ENCODE results near the gene PSTPIP1. TPM values are rescaled to one million over a fixed set of nuclear protein-coding genes. Genes with fewer than 3 reads are reported as not detected.

The PSTPIP1 gene
- polyA plus RNA-seq, 4 donors, result 0.59 to 2.4 (median 1.3) TPM

DNA sequence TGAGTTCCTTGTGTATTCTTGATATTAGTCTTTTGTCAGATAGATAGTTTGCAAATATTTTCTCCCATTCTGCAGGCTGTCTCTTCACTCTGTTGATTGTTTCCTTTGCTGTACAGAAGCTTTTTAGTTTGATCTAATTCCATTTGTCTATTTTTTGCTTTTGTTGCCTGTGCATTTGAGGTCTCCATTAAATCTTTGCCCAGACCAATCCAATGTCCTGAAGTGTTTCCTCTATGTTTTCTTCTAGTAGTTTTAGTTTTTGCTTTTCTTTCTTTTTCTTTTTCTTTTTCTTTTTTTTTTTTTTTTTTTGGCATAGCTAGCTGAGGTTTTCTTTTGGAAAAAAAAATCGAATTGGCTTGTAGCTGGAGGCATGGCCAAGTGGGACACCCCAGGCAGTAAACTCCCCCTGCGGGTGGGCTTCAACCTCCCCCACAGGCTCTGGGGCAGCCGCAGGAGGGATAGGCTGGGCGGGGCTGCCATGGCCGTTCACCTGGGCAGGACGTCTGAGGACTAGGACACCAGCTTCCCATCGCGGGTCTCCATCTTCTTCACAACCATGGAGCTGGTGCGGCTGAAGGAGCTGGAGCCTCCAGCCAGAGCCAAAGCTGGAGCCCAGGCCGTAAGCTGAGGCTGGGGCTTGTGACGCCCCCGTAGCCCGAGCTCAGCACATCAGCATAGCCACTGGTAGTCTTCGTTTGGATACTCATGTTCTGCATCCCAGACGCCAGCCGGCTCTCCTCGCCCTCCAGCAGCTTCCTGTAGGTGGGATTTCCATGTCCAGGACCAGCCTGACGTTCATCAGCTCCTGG lies 16.2 kb upstream of the PSTPIP1 start:
- no peak for DNase-seq (ENCODE audit: low read depth in 4 of 4, low spot score in 2 of 4)

DNA sequence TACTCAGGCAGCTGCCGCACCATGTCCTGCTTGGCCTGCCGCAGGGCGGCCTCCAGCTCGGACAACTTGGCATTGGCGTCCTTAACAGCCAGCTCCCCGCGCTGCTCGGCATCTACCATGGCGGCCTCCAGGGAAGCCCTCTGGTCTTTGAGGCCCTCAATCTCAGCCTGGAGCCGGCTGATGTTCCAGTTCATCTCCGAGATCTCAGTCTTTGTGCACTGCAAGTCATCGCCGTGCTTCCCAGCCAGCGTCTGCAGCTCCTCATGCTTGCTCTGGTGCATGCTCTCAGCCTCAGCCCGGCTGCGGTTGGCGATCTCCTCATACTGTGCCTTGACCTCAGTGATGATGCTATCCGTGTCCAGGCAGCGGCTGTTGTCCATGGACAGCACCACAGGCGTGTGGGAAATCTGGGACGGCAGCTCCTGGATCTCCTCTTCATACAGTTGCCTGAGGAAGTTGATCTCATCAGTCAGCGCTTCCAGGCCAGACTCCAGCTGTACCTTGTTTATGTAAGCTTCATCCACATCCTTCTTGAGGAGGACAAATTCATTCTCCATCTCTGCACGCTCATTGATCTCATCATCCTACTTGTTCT lies 15.5 kb upstream of the PSTPIP1 start:
- no peak for DNase-seq (ENCODE audit: low read depth in 4 of 4, low spot score in 2 of 4)

DNA sequence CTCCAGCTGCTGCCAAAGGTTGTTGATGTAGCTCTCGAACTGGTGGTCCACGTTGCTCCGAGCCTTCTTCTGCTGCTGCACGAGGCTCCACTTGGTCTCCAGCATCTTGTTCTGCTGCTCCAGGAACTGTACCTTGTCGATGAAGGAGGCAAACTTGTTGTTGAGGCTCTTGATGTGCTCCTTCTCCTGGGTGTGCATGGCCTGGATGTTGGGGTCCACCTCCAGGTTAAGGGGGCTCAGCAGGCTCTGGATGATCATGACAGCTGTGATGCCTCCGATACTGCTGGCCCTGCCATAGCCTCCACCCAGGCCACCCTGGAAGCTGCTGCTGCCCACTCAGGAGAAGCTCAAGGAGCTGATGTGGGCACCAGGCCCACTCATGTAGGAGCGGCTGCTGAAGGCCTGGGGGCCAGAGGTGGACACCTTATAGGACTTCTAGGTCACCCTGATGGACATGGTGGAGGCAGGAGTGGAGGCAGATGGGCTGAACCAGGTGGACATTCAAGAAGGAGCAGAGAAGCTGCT lies 14.9 kb upstream of the PSTPIP1 start:
- DNase-seq (ENCODE audit: low read depth in 4 of 4, low spot score in 2 of 4), result no peak

DNA sequence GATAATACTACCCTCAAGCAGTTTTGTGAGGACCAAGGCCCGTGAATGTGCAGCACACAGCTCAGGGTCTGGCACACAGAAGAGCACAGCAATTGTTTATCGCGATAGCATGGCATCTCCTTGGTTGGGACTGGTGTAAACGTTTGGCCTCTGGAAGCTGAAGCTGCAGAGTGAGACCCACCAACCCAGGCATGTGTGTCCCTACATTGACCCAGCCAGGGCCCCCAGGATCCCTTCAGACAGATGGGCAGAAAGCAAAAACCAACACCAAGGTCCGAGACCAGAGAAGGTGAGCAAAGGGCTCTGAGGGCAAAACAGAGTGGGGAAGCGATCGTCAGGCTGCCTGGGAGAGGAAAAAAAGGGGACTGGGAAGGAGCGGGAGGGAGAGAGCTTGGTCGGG lies 12.6 kb upstream of the PSTPIP1 start:
- DNase-seq (ENCODE audit: low read depth in 4 of 4, low spot score in 2 of 4), result no peak

DNA sequence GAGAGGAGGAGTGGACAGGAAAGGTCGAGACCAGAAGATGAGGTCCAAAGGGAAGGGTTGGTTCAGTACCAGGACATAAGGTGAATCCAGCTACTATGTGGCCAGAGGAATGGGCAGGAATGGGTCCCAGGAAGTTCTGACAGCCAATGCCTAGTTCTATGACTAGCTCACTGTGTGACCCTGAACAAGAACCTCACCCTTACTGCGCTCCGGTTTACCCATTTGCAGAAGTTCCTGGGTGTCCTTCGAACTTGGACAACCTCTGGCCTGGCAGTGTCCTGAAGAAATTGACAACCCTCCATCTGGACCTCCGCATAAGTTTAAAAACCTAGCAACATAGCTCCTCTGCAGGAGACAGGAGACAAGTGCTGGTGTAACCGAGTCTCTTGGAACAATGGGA lies 12.2 kb upstream of the PSTPIP1 start:
- DNase-seq (ENCODE audit: low read depth in 4 of 4, low spot score in 2 of 4), result no peak

DNA sequence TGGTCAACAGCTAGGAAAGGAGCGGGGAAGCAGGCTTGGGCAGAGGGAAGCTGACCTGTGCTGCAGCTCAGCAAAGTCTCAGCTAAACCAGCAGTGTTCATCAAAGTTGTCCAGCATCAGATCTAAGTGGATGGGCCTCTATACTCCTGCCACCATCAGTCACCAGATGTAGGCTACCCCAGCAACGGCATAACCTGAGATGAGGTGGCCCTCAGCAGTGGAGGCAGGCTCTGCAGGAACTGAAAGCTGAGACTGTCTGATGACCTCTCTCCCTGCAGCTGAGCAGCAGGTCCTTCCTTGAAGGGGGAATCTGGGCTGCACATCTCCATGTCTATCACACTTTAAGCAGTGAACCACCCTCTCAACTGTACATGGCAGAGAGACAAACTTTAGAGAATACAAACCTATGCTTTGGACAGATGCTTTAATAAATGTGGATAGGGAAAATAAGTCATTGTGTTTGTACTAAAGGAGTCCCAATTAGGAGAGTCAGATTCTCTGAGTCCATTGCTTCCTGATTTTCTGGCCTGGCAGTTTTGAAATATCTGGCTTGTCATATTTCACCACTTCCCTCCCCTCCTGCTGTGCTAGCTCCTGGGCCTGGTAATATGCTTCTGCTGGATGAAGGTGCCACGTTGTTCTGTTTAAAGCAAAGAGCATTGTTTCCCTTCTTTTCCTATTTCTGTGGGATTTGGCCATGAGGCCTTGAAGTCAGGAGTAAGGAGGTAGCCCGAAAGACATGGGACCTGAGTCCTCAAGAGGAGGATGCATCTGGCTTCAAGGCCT lies 11.1 kb upstream of the PSTPIP1 start:
- DNase-seq (ENCODE audit: low read depth in 4 of 4, low spot score in 2 of 4), result no peak

DNA sequence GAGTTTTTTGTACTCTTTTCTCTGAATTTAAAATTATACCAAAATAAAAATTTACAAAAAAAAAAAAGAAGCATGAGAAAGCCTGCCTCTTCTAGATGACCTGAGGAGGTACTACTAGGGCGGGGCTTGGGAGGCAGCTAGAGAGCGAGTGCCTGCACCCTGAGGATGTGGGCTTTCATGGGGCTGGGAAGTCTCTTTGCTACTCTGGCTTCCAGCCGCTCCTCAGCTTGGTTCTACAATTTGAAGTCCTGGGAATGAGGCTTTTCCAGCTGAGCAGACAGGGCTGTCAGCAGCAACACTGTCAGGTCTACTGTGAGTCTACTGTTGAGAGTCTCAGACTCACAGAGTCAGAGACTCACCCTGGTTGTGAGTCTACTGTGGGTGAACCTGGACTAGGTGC lies 8.2 kb upstream of the PSTPIP1 start:
- DNase-seq (ENCODE audit: low read depth in 4 of 4, low spot score in 2 of 4), result no peak

DNA sequence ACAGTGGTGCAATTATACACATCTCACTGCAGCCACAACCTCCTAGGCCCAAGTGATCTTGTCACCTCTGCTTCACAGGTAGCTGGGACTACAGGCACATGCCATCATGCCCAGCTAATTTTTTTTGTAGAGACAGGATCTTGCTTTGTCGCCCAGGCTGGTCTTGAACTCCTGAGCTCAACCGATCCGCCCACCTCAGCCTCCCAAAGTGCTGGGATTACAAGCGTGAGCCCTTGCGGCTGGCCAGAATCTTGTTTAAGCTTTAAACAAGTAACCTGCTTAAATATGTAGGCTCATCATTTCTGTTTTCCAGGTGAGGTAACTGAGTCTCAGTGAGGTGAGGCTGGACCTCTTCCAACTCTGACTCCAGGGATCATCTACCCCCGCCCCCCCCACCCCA lies 7.7 kb upstream of the PSTPIP1 start:
- DNase-seq (ENCODE audit: low read depth in 4 of 4, low spot score in 2 of 4), result no peak

DNA sequence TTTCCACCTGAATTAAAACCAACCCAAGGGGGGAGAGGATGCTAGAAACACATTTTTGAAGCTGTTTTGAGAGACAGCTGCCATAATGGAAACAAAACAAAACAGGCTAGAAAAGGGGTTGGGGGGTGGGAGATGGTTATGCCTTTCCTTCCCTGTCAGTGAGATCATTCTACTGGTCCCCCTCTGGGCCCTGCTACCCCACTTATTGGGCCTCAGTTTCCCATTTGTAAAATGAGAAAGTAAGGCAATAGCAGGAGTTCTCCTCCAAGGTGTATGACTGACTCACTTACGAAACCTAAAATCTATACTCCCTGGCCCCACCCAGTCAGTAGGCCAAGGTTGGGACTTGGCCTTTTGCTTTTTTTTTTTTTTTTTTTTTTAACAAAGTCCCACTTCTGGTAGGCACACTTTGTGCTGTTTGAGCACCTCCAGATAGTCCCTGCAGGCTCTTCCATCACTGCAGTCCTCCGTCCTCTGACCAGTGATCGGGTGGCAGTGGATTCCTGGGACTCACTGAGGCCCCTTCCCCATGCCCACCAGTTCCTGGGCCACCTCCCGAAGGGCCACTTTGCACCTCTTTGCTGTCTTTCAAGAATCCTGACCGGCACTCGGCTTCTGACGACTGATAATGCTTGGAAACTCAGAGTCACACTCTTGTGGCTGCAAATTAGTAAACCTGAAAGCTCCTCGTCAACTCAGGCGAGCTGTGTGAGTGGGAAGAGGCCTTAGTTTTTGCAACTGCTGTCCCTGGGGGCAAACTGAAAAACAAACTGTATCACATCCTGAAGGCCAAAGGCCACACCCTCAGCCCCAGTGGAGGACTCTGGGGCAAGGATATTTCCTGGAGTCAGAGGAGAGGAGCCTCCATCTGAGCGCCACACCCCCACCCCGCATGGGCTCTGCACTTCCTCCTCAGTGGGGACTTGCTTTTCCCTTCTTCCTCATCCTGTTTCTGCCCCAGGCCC lies 6.7 kb upstream of the PSTPIP1 start:
- no peak for DNase-seq (ENCODE audit: low read depth in 4 of 4, low spot score in 2 of 4)

DNA sequence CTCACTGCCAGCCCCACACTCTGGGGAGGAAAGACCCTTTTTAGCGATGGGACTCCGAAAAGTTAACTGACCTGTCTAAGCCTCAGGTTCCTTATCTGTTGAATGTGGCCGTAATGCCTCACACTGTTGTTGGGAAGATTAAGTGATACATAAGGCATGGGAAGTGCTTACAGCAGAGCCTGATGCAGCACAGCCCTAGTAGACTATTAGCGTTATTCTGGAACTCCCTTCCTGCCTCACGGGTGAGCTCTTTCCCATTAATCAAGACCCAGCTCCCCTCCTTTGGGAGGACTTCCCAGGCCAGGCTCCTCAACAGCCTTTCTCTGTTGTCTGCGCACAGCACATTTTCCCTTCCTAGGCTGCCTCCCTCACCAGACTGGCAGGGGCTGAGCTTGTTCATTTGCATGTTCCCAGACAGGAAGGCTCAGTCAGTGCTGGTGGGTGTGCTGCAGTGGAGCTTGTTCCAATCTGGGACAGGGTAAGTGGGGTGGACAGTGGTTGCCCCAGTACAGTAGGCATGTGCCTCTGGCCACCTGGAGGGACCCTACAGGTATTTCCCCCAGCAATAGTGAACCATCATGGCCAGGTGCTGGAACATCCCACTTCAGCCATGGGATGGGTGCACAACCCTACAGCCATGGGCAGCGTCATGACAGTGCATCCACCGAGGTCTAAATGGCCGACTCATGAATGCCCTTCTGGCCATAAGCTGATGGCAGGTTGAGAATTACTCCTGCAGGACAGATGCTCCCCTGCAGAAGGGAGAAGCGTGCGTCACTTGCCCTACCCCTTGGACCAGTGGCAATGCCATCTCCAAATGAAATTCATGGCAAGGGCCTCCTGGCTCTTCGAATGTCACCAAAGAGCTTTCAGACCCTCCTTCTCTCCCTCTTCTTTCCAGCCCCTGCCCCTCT lies 5.8 kb upstream of the PSTPIP1 start:
- no peak for DNase-seq (ENCODE audit: low read depth in 4 of 4, low spot score in 2 of 4)

DNA sequence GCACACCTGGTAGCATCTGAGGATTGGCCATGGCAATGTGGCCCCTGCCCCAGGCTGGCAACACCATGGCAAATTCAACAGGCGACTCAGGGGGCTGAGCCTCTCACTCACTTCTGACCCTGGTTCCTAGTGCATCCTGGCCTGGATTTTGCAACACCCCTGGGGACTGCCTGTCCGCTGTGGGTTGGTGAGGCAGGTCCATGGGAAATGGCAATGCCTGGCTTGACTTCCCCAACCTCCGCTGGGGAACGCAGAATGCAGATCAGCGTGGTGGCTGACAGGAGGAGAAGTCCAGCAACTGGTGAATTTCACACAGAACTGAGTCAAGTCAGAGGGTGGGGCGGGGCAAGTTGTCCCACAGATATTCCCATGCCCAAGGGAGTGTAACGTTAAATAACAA lies 3.9 kb upstream of the PSTPIP1 start:
- DNase-seq (ENCODE audit: low read depth in 4 of 4, low spot score in 2 of 4), result no peak

DNA sequence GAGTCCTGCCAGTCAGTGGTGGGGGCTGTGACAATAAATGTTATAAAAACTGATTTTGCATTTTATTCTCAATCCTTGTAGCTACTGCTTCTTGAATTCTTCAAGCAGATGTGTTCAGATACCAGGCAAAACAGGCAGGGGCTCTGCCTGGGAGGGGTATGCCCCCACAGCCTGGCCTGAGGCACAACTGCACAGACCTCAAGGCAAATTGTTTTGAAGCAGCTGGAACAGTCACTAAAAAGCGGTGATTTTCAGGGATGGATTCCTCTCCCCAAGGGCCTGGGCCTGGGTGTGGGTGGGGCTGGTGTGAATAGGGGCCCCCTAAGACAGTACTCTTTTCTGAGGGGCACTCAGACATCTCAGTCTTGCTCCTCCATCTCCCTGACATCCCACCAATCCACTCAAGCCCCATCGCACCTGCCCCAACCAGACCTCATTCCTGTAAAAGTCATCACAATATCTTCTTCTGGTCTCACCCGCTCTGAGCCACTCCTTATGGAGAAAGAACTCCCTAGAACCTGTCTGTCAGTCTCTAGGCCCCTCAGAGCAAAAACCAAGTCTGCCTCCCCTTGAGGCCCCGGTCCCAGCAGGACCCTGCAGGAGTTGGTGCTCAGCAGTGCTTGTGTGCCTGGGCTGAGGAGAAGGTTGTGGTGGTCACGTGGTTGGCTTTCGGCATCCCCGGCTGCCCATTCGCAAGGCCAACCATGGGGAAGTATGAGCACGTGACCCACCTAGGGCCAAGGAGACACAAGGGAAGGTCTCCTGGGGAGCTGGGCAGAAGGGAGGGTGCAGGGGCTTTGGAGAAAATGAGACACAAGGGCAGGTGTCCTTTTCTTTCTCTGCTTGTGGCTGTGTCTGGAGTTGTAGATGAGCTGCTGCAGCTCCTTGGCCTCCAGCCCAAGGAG lies 2.9 kb upstream of the PSTPIP1 start:
- DNase-seq (ENCODE audit: low read depth in 4 of 4, low spot score in 2 of 4), result no peak

DNA sequence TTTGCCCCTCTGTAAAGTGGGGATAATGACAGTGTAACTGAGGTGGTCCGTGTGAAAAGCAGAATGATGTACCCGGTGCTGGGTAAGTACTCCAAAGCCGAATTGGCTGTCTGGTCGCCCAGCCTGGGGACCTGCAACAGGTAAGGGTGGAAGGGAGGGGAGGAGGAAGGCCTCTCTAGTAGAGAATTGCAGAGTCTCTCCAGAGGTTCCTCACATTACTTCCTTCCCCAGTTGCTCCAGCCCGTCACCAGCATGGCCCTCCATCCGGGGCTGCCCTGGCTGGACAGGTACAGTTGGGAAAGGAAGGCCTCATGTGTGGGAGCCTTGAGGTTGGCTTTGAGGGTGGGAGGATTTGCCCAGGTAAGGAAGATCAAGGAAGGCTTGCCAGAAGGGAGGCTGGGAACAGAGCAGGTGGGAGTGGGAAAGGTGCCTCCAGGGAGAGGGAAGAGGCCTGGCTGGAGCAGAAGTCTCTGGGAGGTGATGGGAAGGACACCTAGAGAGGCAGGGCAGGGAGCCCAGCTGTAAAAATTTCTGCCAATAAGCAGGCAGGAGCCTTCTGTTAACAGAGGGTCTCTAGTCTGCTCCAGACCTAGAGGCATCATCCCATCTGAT lies 1.7 kb upstream of the PSTPIP1 start:
- no peak for DNase-seq (ENCODE audit: low read depth in 4 of 4, low spot score in 2 of 4)

DNA sequence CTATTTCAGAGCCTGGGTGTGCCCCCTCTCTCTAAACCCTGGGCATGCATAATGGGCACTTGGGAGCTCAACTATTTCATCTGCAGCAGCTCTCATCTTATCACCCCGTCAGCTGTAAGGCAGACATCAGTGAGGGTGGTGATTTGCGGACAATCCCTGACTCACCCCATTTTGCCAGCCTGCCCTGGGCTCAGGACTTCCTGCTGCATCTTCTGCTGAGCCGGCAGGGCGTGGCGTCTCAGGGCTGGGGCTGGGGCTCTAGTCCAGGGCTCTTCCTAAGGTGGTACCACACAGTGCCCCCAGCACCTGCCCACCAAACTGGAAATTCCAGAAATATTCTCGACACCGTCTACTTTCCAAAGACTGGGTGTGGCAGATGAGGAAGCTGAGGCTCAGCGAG lies 925 bp upstream of the PSTPIP1 start:
- DNase-seq (ENCODE audit: low read depth in 4 of 4, low spot score in 2 of 4), result no peak

DNA sequence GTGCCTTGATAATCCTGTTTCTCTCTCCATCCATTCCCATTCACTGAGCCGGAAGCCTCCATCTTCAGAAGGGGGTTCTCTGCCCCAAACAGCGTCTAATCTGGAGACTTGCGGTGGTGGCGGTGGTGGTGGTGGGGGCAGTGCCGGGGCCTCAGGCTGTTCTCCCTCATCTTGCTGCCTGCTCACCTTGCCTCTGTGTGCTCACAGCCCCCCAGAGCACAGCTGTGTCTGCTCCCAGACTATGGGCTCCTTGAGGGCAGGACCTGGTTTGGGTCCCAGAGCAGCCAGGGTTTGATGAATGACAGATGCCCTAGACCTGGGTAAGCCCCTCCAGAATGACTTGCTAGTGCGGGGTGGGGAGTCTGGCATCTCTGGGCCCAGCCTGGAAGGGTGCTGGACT lies 430 bp upstream of the PSTPIP1 start:
- no peak for DNase-seq (ENCODE audit: low read depth in 4 of 4, low spot score in 2 of 4)

DNA sequence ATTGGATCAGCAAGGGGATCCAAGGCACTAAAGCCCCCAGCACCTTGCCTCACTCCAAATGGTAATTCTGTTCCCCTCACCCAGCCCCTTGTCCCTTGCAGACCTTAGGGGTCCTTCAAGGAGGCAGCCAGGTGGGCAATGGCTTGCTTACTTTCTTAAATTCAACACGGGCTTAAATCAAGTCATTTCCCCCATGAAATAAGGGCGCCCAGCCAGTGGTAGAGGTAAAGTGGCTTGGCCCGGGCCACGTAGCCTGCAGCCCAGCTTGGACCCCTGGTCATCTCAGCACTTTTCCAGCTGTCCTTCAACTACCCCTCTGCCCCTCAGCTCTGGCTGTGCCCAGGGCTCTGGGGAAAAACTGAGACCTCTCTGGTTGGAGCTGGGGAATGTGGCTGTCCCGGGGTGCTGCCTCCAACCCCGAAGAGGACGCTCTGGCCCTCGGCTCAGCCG lies 1.2 kb downstream of the PSTPIP1 start:
- no peak for DNase-seq (ENCODE audit: low read depth in 4 of 4, low spot score in 2 of 4)

DNA sequence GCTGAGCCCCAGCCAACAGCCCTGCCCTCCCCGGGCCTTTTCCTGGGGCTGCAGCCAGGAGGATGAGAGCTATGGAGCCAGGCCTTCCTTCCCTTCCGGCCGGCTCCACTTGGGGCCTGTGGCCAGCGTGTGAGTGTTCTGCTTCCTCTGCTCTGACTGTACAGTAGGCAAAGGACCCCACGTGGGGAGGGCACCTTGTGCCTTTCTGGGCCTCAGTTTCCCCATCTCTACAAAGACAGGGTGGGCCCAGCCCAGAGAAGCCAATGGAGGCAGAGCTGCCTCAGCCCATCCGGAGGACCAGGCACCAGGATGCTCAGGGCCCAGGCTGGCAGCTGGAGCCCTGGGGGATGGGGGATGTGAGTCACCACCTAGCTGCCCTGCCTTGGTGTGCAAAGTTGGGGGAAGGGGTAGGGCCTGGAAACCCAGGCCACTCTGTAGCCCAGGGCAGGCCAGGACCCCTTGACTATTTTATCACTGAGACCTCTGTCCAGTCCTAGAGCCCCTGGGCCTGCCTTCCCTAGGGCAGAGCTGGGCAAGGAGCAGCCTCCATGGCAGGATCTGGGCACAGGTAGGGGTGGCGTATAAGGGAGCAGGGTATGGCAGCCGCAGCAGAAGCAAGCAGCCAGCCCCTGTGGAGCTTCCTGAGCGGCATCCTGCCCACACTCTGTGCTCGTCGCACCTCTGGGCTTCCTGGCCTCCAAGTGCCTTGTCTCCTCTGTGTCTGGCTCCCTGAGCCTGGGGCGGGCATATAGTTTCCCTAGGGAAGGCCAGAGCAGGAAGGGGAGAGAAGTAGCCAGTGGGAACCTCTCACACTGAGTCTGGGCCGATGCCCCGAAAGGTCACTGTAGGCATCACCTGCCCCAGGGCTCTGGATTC lies 1.8 kb downstream of the PSTPIP1 start:
- DNase-seq (ENCODE audit: low read depth in 4 of 4, low spot score in 2 of 4), result no peak
